CD4-positive, alpha-beta T cell treated with Interleukin-21 for 1 hour (primary cell): ENCODE data around the gene SIGLEC9.
"Not testable (repeated sequence)": the region's sequence is repeated elsewhere in the genome, so short reads cannot be mapped to it uniquely, and the experiment has no call there.

Source experiments
- DNase-seq: peaks from one replicate; pipeline ENCODE4 v3.0.0-alpha.2; 2020

Gene SIGLEC9

DNA sequence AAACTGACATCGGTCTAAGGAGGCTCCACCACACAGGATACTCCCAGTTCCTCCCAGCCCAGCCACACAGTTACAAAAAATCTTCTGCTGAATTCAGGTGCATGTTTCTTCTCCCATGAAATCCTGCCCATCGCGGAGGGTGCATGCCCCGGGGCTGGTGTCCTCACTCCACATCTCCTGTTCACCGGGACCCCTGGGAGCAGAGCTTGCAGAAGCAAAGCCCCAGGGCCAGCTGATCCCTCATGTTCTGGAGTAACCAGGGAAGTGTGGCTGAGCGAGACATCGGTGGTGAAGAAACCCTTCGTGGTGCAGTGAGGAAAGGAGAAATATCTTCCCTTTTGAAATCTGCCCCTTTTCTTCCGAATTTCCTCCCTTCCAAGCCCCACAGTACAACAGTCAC, 904 bp upstream of the SIGLEC9 start:
- no peak for DNase-seq

DNA sequence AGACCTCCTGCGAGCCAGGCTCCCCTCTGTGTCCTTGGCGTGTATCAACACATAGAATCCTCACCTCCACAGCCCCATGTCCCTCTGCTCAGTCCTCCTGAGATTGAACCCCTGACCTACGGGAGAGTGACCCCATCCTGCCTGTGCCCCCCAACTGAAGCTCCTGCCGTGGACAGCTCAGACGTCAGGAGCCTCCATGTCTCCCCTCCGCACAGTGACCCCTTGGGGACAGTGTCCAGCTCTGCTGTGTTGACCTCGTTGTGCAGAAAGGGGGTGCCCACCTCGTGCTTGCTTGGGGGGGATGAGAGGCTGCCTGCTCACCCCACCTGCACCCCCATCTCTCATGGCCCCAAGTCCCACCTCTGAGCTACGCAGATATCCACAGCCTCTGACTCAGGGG, 490 bp upstream of the SIGLEC9 start:
- DNase-seq, result no peak

DNA sequence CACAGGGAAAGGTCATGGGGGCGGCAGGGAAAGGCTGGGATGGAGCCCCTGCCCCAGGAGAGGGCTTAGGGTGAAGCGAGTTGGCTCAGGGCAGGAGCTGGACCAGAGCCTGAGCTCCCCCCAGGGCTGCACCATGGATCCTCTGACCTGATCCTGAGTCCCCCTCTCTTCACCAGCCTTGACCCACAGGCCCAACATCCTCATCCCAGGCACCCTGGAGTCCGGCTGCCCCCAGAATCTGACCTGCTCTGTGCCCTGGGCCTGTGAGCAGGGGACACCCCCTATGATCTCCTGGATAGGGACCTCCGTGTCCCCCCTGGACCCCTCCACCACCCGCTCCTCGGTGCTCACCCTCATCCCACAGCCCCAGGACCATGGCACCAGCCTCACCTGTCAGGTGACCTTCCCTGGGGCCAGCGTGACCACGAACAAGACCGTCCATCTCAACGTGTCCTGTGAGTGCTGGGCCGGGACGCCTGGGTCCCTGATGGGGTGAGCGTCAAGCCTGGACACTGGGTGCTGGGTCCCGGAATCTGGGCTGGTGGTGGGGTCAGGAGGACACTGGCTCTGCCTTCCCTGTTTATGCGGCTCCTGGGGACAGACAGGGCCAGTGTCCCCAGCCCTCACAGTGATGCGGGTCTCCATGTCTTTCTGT, 842 bp downstream of the SIGLEC9 start:
- no peak for DNase-seq

DNA sequence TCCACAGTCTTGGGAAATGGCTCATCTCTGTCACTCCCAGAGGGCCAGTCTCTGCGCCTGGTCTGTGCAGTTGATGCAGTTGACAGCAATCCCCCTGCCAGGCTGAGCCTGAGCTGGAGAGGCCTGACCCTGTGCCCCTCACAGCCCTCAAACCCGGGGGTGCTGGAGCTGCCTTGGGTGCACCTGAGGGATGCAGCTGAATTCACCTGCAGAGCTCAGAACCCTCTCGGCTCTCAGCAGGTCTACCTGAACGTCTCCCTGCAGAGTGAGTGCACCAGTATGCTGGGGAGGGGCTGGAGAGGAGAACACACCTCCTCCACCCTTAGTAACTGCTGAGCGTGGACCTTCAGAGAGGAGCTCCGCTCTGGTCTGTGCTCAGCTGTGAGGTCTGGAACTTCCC, 2.3 kb downstream of the SIGLEC9 start:
- no peak for DNase-seq

DNA sequence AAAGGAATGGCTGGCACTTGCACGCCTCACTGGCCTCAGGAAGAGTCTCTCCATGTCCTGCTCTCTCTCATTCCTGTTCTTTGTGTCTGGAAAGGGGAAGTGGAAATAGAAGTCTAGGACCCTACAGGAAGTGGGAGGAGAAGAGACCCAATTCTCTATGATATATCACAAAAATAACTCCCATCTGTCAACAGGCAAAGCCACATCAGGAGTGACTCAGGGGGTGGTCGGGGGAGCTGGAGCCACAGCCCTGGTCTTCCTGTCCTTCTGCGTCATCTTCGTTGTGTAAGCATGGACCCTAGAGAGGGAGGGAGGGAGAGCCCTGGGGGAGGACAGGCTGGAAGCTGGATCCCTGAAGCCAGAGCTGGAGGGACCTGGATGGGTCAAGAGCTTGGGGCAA, 3.0 kb downstream of the SIGLEC9 start:
- peak; percentile 11 for DNase-seq

DNA sequence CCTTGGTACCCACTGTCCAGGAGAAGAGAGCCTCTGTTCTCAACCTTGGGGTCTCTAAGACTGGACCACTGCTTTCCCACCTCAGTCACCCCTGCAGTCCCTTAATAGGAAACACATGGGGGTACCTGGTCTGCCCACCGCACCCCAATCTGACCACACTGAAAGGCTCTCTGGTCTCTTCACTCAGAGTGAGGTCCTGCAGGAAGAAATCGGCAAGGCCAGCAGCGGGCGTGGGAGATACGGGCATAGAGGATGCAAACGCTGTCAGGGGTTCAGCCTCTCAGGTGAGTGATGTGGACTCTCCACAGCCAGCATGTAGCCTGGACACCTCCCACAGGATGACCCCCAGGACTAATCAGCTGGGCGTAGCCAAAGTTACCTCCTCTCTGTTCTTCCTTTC, 3.5 kb downstream of the SIGLEC9 start:
- no peak for DNase-seq

DNA sequence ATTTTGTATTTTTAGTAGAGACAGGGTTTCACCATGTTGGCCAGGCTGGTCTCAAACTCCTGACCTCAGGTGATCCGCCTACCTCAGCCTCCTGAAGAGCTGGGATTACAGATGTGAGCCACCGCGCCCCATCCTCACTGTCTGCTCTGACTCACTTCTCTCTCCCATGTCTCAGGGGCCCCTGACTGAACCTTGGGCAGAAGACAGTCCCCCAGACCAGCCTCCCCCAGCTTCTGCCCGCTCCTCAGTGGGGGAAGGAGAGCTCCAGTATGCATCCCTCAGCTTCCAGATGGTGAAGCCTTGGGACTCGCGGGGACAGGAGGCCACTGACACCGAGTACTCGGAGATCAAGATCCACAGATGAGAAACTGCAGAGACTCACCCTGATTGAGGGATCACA, 5.0 kb downstream of the SIGLEC9 start:
- no peak for DNase-seq

DNA sequence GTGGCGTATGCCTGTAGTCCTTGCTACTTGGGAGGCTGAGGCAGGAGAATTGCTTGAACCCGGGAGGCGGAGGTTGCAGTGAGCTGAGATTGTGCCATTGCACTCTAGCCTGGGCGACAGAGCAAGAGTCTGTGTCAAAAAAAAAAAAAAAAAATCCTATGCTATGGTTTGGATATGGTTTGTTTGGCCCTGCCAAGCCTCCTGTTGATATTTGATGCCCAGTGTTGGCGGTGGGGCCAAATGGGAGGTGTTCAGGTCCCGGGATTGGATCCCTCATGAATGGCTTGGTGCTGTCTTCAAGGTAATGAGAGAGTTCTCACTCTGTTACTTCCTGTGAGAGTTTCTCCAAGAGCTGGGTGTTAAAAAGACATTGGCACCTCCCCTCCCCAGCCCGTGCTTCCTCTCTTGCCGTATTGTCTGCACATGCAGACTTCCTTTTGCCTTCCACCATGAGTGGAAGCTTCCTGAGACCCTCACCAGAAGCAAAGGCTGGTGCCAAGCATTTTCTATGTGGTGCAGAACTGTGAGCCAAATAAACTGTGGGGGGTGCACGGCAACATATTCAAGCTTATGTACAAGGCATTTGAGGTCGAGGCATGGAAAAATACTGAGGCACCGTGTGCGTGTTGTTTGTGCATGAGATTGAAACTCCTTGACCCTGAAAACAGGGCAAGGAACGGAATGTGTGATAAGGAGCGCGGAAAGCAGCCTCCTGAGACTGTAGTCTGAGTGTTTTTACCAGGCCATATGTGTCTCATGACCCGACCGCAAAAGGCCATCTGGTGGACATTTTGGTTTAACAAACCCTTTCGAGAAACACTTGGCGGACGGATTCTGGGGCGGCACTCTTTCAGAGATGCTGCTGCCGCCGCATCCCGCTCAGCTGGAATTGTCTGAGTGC, 7.3 kb downstream of the SIGLEC9 start:
- peak; percentile 47 for DNase-seq

DNA sequence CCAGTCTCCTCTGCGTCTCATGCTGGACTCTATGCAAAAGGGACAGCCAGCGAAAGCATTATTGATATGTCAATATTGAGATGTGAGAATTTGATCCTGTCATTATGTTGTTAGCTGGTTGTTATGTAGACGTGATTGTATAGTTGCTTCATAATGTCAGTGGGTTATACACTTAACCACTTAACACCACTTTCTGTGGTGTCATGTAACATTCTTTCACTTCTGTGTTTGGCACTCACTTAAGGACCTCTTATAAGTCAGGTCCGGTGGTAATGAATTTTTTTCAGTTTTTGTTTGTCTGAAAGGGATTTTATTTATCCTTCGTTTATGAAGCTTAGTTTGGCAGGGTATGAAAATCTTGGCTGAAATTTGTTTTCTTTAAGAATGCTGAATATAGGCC, 10.3 kb downstream of the SIGLEC9 start:
- no peak for DNase-seq

DNA sequence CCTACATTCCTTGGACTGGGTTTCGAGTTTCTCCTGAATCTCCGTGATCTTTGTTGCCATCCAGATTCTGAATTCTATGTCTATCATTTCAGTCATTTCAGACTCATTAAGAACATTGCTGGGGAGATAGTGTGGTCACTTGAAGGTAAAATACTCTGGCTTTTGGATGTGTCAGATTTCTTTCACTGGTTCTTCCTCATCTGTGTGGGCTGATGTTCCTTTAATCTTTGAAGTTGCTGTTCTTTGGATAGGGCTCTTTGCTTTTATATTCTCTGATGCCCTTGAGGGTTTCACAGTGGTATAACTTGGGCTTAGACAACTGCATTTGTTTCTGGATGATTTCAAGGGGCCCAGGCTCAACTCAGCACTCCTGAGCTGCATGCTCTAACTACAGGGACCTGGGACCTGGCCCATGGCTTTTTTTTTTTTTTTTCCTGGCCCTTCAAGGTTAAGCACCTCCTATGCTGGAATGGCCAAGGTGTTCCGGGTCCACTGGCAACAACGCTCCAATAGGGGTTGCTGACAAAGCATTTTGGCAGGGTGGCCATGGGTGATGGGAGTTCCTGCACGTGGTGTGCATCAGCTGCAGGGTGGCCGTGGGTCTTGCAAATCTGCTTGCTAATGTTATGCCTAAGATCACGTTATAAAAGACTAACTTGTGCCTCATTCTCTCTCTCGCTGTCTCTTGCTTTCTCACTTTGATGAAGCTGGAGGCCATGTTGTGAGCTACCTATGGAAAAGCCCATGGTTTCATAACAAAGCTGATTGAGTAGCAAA, 11.5 kb downstream of the SIGLEC9 start:
- DNase-seq, result no peak

DNA sequence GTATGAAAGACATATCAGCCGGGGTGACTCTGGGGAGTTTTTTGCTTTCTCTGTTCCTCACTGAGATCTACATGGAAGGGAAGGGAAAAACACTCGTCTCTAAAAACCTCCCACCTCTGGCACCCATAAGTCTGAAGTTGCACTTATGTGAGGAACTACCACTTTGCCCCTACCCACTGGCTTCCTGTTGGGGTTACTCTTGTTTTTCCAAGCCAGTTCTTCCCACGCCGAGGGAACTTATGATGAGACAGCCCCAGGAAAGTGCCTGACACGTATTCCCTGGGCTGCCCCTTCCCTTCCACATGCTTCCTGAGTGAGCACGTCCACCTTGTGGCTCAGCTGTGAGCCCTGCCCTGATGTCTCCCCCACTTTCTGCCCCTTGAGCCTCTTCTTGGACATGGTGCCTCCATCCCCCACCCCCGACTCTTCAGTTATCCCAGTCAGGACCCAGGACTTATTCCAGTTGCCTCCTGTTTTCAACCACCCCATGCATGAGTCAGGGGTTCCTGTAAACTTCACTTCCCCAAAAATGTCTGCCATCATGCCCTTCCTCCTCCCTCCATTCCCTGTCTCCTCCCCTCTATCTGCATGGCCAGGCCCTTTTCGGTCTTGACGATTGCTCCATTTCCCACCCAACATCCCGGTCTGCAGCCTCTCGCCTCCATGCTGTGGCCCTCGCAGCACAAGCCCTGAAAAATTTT, 12.3 kb downstream of the SIGLEC9 start:
- DNase-seq, result no peak

DNA sequence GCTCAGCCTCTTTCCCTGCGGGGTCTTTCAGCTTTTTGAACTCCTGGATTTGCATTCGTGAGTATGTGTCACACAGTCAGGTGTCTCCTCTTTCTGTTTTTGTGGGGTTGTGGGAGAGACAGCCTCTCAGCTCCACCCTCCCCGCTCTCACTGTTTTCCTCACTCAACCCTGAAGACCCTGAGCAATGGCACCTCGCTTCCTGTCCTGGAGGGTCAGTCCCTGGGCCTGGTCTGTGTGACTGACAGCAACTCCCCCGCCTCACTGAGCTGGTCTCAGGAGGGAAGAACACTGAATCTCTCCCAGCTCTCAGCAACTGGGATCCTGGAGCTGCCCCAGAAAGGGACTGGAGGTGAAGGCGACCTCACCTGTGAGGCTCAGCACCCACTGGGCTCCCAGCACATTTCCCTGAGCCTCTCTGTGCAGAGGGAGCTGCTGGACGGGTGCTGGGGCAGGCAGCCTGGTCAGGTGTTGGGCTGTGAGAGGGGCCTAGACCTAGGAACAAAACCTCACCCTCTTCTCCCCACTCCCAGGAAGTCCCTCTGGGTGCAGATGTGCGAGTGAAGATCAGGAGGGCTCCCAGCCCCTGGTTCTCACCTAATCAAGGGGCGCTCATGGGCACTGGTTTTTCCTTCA, 13.2 kb downstream of the SIGLEC9 start:
- no peak for DNase-seq

DNA sequence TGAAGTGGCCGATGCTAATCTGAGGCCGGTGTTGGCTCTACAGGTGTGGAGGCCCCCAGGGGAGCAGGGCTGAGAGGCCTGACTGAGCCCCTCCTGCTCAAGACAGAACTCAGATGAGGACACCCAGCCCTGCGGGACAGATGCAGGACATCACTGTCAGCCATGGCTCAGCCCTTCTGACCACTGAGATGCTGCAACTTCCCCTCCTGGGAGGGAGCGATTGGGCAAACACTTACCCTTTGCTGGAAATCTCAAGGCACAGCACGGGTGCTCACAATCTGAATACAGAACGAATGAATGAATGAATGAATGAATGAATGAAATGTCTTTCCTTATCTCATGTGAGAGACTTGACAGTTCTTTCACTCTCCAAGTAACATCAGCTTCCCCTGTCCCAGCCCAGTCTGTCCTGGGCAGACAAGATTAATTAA, 13.9 kb downstream of the SIGLEC9 start:
- no peak for DNase-seq

DNA sequence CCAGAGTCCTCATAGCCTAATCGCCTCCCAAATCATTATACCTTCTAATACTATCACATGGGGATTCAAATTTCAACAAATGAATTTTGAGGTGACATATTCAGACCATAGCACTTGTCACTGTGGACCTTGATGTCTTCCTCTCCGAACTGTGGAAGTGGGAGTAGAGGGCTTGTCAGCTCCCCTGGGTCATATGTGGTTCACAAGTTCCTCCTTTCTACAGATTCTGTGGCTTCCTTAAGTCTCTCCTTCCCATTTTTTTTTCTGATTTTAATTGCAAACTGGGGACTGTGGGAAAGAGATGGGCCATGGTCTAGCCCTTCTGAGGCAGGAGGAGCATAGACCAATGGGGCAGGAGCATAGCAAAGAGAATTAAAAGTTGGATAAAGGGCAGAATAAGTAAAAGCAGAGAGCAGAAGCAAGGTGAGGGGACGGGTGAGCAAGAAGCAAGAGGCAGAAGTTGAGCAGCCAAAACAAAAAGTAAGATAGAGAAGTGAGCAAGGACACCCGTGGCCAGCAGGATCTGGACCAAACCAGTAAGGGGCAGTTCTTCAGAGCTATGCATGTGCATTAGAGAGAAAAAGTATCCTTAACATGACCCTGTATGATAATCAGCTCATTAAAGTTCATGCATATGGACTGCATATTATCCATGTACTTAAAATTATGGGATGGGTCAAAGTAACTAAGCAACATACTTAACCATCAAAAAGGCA, 14.8 kb downstream of the SIGLEC9 start:
- DNase-seq, result no peak

DNA sequence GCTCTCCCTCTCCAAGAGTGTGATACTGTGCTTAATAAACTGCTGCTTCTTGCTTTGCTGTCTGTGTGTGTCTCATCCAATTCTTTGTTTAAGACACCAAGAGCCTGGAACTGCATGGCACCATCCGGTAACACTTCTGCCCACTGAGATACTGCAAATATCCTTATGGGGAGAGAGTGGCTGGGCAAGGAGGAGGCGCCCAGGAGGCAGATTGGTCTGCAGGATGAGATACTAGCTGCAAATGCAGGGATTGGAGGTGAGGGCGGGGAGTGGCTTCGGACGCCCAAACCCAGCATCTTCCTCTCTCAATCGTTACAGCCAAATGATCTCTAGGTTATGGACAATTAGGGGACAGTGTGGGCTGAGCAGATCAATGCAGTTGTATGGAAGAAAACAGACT, 15.7 kb downstream of the SIGLEC9 start:
- DNase-seq, result no peak

DNA sequence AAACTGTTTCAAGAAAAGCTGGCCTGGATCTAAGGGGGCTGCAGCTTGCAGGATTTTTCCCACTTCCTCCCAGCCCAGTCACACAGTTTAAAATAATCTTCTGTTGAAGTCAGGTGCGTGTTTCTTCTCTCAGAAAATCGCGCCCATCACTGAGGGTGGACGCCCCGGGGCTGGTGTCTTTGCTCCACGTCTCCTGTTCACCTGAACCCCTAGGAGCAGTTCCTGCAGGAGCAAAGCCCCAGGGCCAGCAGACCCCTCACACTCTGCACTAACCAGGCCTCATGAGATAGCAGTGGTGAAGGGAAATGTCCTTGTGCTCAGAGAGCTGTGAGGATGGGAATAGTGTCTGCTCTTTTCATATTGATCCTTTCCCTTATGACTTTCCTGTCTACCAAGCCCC, 16.5 kb downstream of the SIGLEC9 start:
- no peak for DNase-seq

DNA sequence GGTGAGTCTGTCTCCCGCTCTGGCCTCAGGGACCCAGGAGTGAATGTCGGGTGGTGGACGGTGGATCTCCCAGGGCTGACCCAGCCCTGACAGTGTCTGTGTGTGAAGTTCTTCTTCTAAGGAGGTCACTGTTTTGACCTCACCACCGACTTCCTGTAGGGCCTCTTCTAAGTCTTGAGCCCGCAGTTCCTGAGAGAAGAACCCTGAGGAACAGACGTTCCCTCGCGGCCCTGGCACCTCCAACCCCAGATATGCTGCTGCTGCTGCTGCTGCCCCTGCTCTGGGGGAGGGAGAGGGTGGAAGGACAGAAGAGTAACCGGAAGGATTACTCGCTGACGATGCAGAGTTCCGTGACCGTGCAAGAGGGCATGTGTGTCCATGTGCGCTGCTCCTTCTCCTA, 17.4 kb downstream of the SIGLEC9 start, which contains the start of gene SIGLEC7:
Gene SIGLEC7, plus strand, starts transcription at position 183 of the 400 bp plus-strand sequence. Its CDS starts 69 bp downstream, at position 252.
- no peak for DNase-seq

DNA sequence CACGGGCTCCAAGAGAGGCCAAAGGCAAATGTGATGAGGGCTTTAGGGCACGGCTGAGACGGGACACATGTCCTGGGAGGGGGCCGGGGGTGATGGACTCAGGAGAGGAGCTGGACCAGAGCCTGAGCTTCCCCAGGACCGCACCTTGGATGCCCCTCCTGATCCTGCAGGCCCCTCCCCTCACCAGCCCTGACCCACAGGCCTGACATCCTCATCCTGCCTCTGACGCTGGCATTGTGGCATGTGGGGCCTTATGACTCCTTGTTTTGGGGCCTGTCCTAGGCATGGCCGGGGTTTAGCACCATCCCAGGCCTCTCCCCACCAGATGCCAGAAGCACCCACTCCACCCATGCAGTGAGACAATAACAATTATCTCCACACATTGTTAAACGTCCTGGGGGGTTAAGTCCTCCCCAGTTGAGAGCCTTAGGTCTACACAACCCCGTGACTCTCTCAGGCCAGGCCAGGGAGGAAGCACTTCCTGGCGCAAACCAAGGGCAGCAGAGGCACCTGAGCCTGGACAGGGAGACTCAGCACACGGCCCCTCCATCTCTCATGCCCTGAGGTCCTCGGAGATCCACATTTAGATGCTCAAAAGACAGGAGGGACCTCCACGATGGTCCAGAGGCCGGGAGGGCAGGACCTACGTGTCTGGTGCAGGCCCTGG, 18.2 kb downstream of the SIGLEC9 start:
- not testable (repeated sequence) for DNase-seq

DNA sequence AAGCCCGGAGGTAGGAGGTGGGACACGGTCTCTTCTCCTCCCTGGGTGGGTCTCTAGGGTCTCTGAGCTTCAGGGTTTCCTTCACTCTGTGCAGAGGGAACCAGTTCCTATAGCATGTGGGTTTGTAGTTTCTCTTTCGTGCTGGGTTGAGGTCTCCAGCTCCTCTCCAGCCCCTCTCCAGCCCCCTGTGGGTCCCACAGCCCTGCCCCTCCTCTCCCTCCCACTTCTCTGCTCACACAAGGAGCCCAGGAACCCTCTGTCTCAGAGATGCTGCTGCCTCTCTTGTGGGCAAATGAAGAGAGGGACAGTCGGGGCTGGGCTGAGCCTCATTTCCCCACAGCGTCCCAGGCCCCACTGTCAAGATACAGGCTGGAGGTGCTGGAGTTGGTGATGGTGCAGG, 18.8 kb downstream of the SIGLEC9 start:
- DNase-seq, result no peak

DNA sequence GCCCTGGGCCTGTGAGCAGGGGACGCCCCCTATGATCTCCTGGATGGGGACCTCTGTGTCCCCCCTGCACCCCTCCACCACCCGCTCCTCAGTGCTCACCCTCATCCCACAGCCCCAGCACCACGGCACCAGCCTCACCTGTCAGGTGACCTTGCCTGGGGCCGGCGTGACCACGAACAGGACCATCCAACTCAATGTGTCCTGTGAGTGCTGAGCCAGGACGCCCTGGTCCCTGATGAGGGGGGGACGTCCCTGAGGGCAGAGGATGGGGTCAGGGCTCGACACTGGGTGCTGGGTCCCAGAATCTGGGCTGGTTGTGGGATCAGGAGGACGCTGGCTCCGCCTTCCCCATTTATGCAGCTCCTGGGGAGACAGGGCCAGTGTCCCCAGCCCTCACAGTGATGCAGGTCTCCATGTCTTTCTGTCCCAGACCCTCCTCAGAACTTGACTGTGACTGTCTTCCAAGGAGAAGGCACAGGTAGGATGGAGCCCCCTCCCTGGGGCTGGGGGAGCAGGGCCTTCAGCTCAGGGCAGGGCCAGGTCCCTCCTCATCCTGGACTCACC, 19.9 kb downstream of the SIGLEC9 start:
- no peak for DNase-seq
